ENCODE data around the gene NECAB3. TPM values are rescaled to one million over a fixed set of nuclear protein-coding genes. Genes with fewer than 3 reads are reported as not detected.
"Not testable (repeated sequence)": the region's sequence is repeated elsewhere in the genome, so short reads cannot be mapped to it uniquely, and the experiment has no call there.

Gene NECAB3
- total RNA-seq, 2 experiments from 2014 or later = 12.2 to 13.3 TPM

GRCh38 chr20:33709398-33709797 is 35.2 kb upstream of the NECAB3 start:
- ATAC-seq = peak; percentile 84
- peak overlapping the region; percentile 74 for H3K27ac Mint-ChIP-seq
- ChIA-PET POLR2A (interaction anchor here (0.6 to 1.2 kb wide), 2 partner anchors 11 to 13 kb away, joined by 3 to 4 read pairs; partner anchors contain the start of gene PXMP4), CTCF (interaction anchor here (0.6 kb wide), 1 partner anchor 22 kb away, joined by 3 read pairs; no protein-coding TSS in a partner anchor)
- peaks cover 16% of the 10 kb centered on the region for H3K36me3 Mint-ChIP-seq (ENCODE audit: low read depth)
- H3K4me3 Mint-ChIP-seq = no peak overlapping the region
- intact Hi-C loops (cut with DNase I, micrococcal nuclease) = loop anchor here in 1 of 2 experiments (1.0 kb wide), 1 partner anchor 19 kb away; no protein-coding TSS in a partner anchor
- H3K9me3 Mint-ChIP-seq (ENCODE audit: low read depth) = no peaks in the 10 kb centered on the region
- DNase-seq = peak; percentile 43
- peaks cover 12% of the 10 kb centered on the region for H3K4me1 Mint-ChIP-seq
- H3K27me3 Mint-ChIP-seq = no peaks in the 10 kb centered on the region

- ChIA-PET POLR2A (no interaction called here), CTCF (no interaction called here)
- Mint-ChIP-seq H3K27me3 (no peaks in the 10 kb centered on the region), H3K36me3 (ENCODE audit: low read depth) (peaks cover 12% of the 10 kb centered on the region), H3K4me1 (peaks cover 12% of the 10 kb centered on the region), H3K9me3 (ENCODE audit: low read depth) (no peaks in the 10 kb centered on the region), H3K27ac (no peak overlapping the region), H3K4me3 (no peak overlapping the region)
- no peak for ATAC-seq
- intact Hi-C loops (cut with DNase I, micrococcal nuclease) = no loop called here
- no peak for DNase-seq
These were observed 33.4 kb upstream of the NECAB3 start for GRCh38 chr20:33707668-33708067.

- Mint-ChIP-seq H3K9me3 (ENCODE audit: low read depth) (no peaks in the 10 kb centered on the region), H3K27me3 (no peaks in the 10 kb centered on the region), H3K4me3 (no peak overlapping the region), H3K4me1 (peaks cover 4% of the 10 kb centered on the region), H3K27ac (no peak overlapping the region), H3K36me3 (ENCODE audit: low read depth) (peaks cover 3% of the 10 kb centered on the region)
- ChIA-PET CTCF (interaction anchor here (0.6 kb wide), 1 partner anchor 16 kb away, joined by 3 read pairs; no protein-coding TSS in a partner anchor), POLR2A (interaction anchor here (0.6 to 0.7 kb wide), 3 partner anchors 15 to 85 kb away, joined by 3 to 4 read pairs (median 3); no protein-coding TSS in a partner anchor)
- ATAC-seq (no peak), DNase-seq (no peak)
- intact Hi-C loops (cut with DNase I, micrococcal nuclease) = no loop called here
These were observed 30.1 kb upstream of the NECAB3 start for GRCh38 chr20:33704197-33704924.

GRCh38 chr20:33703498-33704137 is 29.4 kb upstream of the NECAB3 start:
- H3K9me3 Mint-ChIP-seq (ENCODE audit: low read depth) = no peaks in the 10 kb centered on the region
- ATAC-seq (no peak), DNase-seq (no peak)
- no peak overlapping the region for H3K4me3 Mint-ChIP-seq
- no peaks in the 10 kb centered on the region for H3K27me3 Mint-ChIP-seq
- no peak overlapping the region for H3K27ac Mint-ChIP-seq
- peaks cover 3% of the 10 kb centered on the region for H3K36me3 Mint-ChIP-seq (ENCODE audit: low read depth)
- ChIA-PET POLR2A (interaction anchor here (0.6 kb wide), 1 partner anchor 85 kb away, joined by 3 read pairs; no protein-coding TSS in a partner anchor), CTCF (no interaction called here)
- intact Hi-C loops (cut with DNase I, micrococcal nuclease) = no loop called here
- no peaks in the 10 kb centered on the region for H3K4me1 Mint-ChIP-seq

GRCh38 chr20:33702861-33703260 is 28.6 kb upstream of the NECAB3 start:
- CTCF ChIA-PET = no interaction called here
- intact Hi-C loops (cut with DNase I, micrococcal nuclease) = no loop called here
- POLR2A ChIA-PET = no interaction called here
- peaks cover 3% of the 10 kb centered on the region for H3K36me3 Mint-ChIP-seq (ENCODE audit: low read depth)
- ATAC-seq (no peak), DNase-seq (no peak)
- H3K9me3 Mint-ChIP-seq (ENCODE audit: low read depth) = peaks cover 2% of the 10 kb centered on the region
- H3K27ac Mint-ChIP-seq = no peak overlapping the region
- H3K4me3 Mint-ChIP-seq = no peak overlapping the region
- H3K27me3 Mint-ChIP-seq = no peaks in the 10 kb centered on the region
- no peaks in the 10 kb centered on the region for H3K4me1 Mint-ChIP-seq

GRCh38 chr20:33701629-33702450 is 27.6 kb upstream of the NECAB3 start:
- intact Hi-C loops (cut with DNase I, micrococcal nuclease) = no loop called here
- POLR2A ChIA-PET = no interaction called here
- no peak overlapping the region for H3K4me3 Mint-ChIP-seq
- no peak for ATAC-seq
- CTCF ChIA-PET = no interaction called here
- H3K27me3 Mint-ChIP-seq = no peaks in the 10 kb centered on the region
- DNase-seq = no peak
- H3K27ac Mint-ChIP-seq = no peak overlapping the region
- no peaks in the 10 kb centered on the region for H3K4me1 Mint-ChIP-seq
- H3K9me3 Mint-ChIP-seq (ENCODE audit: low read depth) = peaks cover 2% of the 10 kb centered on the region
- H3K36me3 Mint-ChIP-seq (ENCODE audit: low read depth) = no peaks in the 10 kb centered on the region

GRCh38 chr20:33700696-33701441 is 26.6 kb upstream of the NECAB3 start:
- DNase-seq; H3K27ac Mint-ChIP-seq; CTCF ChIA-PET; H3K27me3 Mint-ChIP-seq; POLR2A ChIA-PET; H3K4me1 Mint-ChIP-seq; intact Hi-C loops (cut with DNase I, micrococcal nuclease); H3K4me3 Mint-ChIP-seq; ATAC-seq; H3K9me3 Mint-ChIP-seq (ENCODE audit: low read depth); H3K36me3 Mint-ChIP-seq (ENCODE audit: low read depth): not testable (repeated sequence)

GRCh38 chr20:33698966-33699365 is 24.7 kb upstream of the NECAB3 start:
- DNase-seq; H3K27me3 Mint-ChIP-seq; H3K4me3 Mint-ChIP-seq; intact Hi-C loops (cut with DNase I, micrococcal nuclease); CTCF ChIA-PET; H3K36me3 Mint-ChIP-seq (ENCODE audit: low read depth); H3K27ac Mint-ChIP-seq; H3K4me1 Mint-ChIP-seq; POLR2A ChIA-PET; ATAC-seq; H3K9me3 Mint-ChIP-seq (ENCODE audit: low read depth): not testable (repeated sequence)

- ChIA-PET POLR2A (no interaction called here), CTCF (interaction anchor here (0.8 kb wide), 1 partner anchor 203 kb away, joined by 3 read pairs; no protein-coding TSS in a partner anchor)
- ATAC-seq (no peak), DNase-seq (no peak)
- Mint-ChIP-seq H3K9me3 (ENCODE audit: low read depth) (peaks cover 2% of the 10 kb centered on the region), H3K4me1 (no peaks in the 10 kb centered on the region), H3K4me3 (no peak overlapping the region), H3K27ac (no peak overlapping the region), H3K27me3 (no peaks in the 10 kb centered on the region), H3K36me3 (ENCODE audit: low read depth) (no peaks in the 10 kb centered on the region)
- intact Hi-C loops (cut with DNase I, micrococcal nuclease) = no loop called here
These were observed 22.9 kb upstream of the NECAB3 start for GRCh38 chr20:33697129-33697528.

GRCh38 chr20:33696448-33696847 is 22.2 kb upstream of the NECAB3 start:
- POLR2A ChIA-PET = no interaction called here
- no peak for DNase-seq
- peaks cover 2% of the 10 kb centered on the region for H3K9me3 Mint-ChIP-seq (ENCODE audit: low read depth)

GRCh38 chr20:33694639-33695012 is 20.4 kb upstream of the NECAB3 start:
- POLR2A ChIA-PET = no interaction called here
- H3K36me3 Mint-ChIP-seq (ENCODE audit: low read depth) = no peaks in the 10 kb centered on the region
- intact Hi-C loops (cut with DNase I, micrococcal nuclease) = no loop called here
- H3K4me3 Mint-ChIP-seq = no peak overlapping the region
- H3K4me1 Mint-ChIP-seq = peaks cover 9% of the 10 kb centered on the region
- no peak for ATAC-seq
- no peak for DNase-seq
- peaks cover 2% of the 10 kb centered on the region for H3K9me3 Mint-ChIP-seq (ENCODE audit: low read depth)
- no peaks in the 10 kb centered on the region for H3K27me3 Mint-ChIP-seq
- no peak overlapping the region for H3K27ac Mint-ChIP-seq
- CTCF ChIA-PET = no interaction called here

More at GRCh38 chr20:33696448-33696847, 22.2 kb upstream of the NECAB3 start:
- CTCF ChIA-PET = interaction anchor here (0.8 to 1.3 kb wide), 2 partner anchors 9 to 203 kb away, joined by 3 read pairs; no protein-coding TSS in a partner anchor
- Mint-ChIP-seq H3K27ac (no peak overlapping the region), H3K4me1 (no peaks in the 10 kb centered on the region), H3K4me3 (no peak overlapping the region), H3K27me3 (no peaks in the 10 kb centered on the region), H3K36me3 (ENCODE audit: low read depth) (no peaks in the 10 kb centered on the region)
- ATAC-seq = no peak
- intact Hi-C loops (cut with DNase I, micrococcal nuclease) = no loop called here

Measured in activated CD4-positive, alpha-beta T cell treated with anti-CD3 and anti-CD28 coated beads for 36 hours (primary cell).